HepG2 (cell line): ENCODE measurements around the gene OR2V2. TPM values are rescaled to one million over a fixed set of nuclear protein-coding genes. Genes with fewer than 3 reads are reported as not detected.
A peak's percentile ranks its signal among the peaks of the same experiment; 100 is the strongest.

Experiments used
- ATAC-seq: fragments of 200-7000 bp; cut with Tn5 transposase; 3 replicates; pipeline ENCODE4 v1.9.1; 2020; ENCODE audit warnings: mild to moderate bottlenecking, moderate library complexity
- BruUV-seq: library from RNA; stranded (reverse); fragments of 400-500 nt; replicated peaks from 2 replicates; lab custom pipeline; 2021; lab: Mats Ljungman, UMichigan
- CTCF ChIA-PET: fragments of 300-600 bp; formaldehyde crosslinking; extraction: SDS; loops from one replicate; lab custom pipeline; 2021; ENCODE audit warnings: low total read pairs, inconsistent platforms, low intra/inter-chr PET ratio; lab: Yijun Ruan, JAX
- POLR2A ChIA-PET: fragments of 350-600 bp; sonication (Branson Sonifier 250); formaldehyde crosslinking; loops from one replicate; lab custom pipeline; 2020; ENCODE audit warnings: antibody characterized with exemption, inconsistent platforms; lab: Yijun Ruan, JAX
- DNase-seq: peaks from one replicate; pipeline ENCODE4 v3.0.0-alpha.2; 2015; ENCODE audit warnings: low spot score
- FAIRE-seq: peaks from 3 replicates; lab custom pipeline; 2011; peaks lifted over from hg19 to GRCh38; lab: Jason Lieb, UNC
- H2AFZ ChIP-seq: one replicate; pipeline ENCODE4 v1.6.1; 2011; ENCODE audit warnings: low read length, inconsistent platforms
- H3K27ac ChIP-seq: fragments of 300-600 bp; 3 replicates; pipeline ENCODE4 v1.8.0; 2011; ENCODE audit warnings: mixed run types, mild to moderate bottlenecking, mixed read lengths, low read length, inconsistent platforms; ENCODE audit not compliant: insufficient read depth; ENCODE audit errors: extremely low read length
- H3K27me3 ChIP-seq, 2 experiments: fragments of 200-600 bp in 1 of 2; 2 replicates in 1 of 2; 3 replicates in 1 of 2; pipeline versions ENCODE4 v1.6.0 to v1.8.0; 2011; ENCODE audit warnings: low read length in 2 of 2, mild to moderate bottlenecking in 2 of 2, moderate library complexity in 2 of 2, inconsistent platforms in 1 of 2; ENCODE audit not compliant: insufficient read depth in 2 of 2, control insufficient read depth in 1 of 2
- H3K36me3 ChIP-seq, 2 experiments: fragments of 200-600 bp in 1 of 2; replicated peaks in 1 of 2; 2 replicates in 1 of 2; 3 replicates in 1 of 2; pipeline versions ENCODE4 v1.5.1 to v1.8.0; 2011; ENCODE audit warnings: low read length in 2 of 2, inconsistent platforms in 1 of 2; ENCODE audit not compliant: insufficient read depth in 2 of 2, control insufficient read depth in 1 of 2
- H3K4me1 ChIP-seq: 2 replicates; pipeline ENCODE4 v1.5.1; 2012; ENCODE audit warnings: low read length, inconsistent platforms; ENCODE audit not compliant: insufficient read depth
- H3K4me2 ChIP-seq: 2 replicates; pipeline ENCODE4 v1.6.0; 2011; ENCODE audit warnings: low read depth, low read length, inconsistent platforms
- H3K4me3 ChIP-seq, 3 experiments: fragments of 200-600 bp in 1 of 3; sonication (generic), shearing (Covaris generic) in 1 of 3; replicated peaks in 1 of 3; 2 replicates each; pipeline ENCODE4 v1.5.1; 2011 to 2016; ENCODE audit warnings: low read length in 3 of 3, inconsistent platforms in 2 of 3, low read depth in 2 of 3, mild to moderate bottlenecking in 2 of 3, control low read depth in 1 of 3, mixed read lengths in 1 of 3; ENCODE audit not compliant: insufficient read depth in 1 of 3
- H3K79me2 ChIP-seq: one replicate; pipeline ENCODE4 v1.6.1; 2011; ENCODE audit warnings: low read length, inconsistent platforms; ENCODE audit not compliant: insufficient read depth
- H3K9ac ChIP-seq: 2 replicates; pipeline ENCODE4 v1.6.0; 2011; ENCODE audit warnings: mild to moderate bottlenecking, low read depth, low read length, inconsistent platforms; ENCODE audit not compliant: insufficient read depth
- H3K9me3 ChIP-seq: 2 replicates; pipeline ENCODE4 v1.5.1; 2012; ENCODE audit warnings: mild to moderate bottlenecking, low read length
- H4K20me1 ChIP-seq: 2 replicates; pipeline ENCODE4 v1.6.0; 2011; ENCODE audit warnings: inconsistent platforms, mild to moderate bottlenecking, low read length, moderate library complexity; ENCODE audit not compliant: insufficient read depth
- ATF7-NPFF ChIP-seq: sonication (generic); formaldehyde crosslinking; IDR thresholded peaks from 2 replicates; pipeline ENCODE4 v1.8.1; 2023; ENCODE audit warnings: mild to moderate bottlenecking, low read depth, missing genetic modification reagents, moderate library complexity
- BCL3 ChIP-seq: sonication (generic); formaldehyde crosslinking; IDR thresholded peaks from 2 replicates; pipeline ENCODE4 v1.5.1; 2020; ENCODE audit warnings: mild to moderate bottlenecking, missing genetic modification reagents, moderate library complexity
- CBX2 ChIP-seq, 2 experiments: fragments of 200-600 bp in 1 of 2; sonication (generic); formaldehyde crosslinking in 1 of 2; IDR thresholded peaks; 2 replicates each; pipeline versions ENCODE4 v1.7.0 to v1.8.1; 2018 to 2022; ENCODE audit warnings: low read depth in 2 of 2, low read length in 1 of 2, mild to moderate bottlenecking in 1 of 2, missing genetic modification reagents in 1 of 2
- CEBPB ChIP-seq: IDR thresholded peaks from 2 replicates; pipeline ENCODE4 v1.6.1; 2011; ENCODE audit warnings: low read depth, low read length, improper control_type of control experiment, borderline replicate concordance
- CREBL2 ChIP-seq: sonication (generic); formaldehyde crosslinking; IDR thresholded peaks from 2 replicates; pipeline ENCODE4 v1.8.1; 2023; ENCODE audit warnings: missing genetic modification reagents, mild to moderate bottlenecking, borderline replicate concordance
- HNF4A ChIP-seq: sonication (generic); formaldehyde crosslinking; IDR thresholded peaks from 2 replicates; pipeline ENCODE4 v1.4.0; 2020; ENCODE audit warnings: missing genetic modification reagents
- KLF11 ChIP-seq: IDR thresholded peaks from 2 replicates; pipeline ENCODE4 v1.6.1; 2016; ENCODE audit warnings: missing compliant biosample characterization
- MNT ChIP-seq: fragments of 450-650 bp; IDR thresholded peaks from 2 replicates; pipeline ENCODE4 v1.6.1; 2016
- RBM39 ChIP-seq: fragments of 200-400 bp; formaldehyde crosslinking; IDR thresholded peaks from one replicate; pipeline ENCODE4 v1.6.1; 2018; ENCODE audit warnings: antibody characterized with exemption, mild to moderate bottlenecking, low read depth, low read length; ENCODE audit not compliant: poor library complexity, severe bottlenecking
- TEAD2 ChIP-seq: sonication (generic); formaldehyde crosslinking; IDR thresholded peaks from 2 replicates; pipeline ENCODE4 v1.9.0; 2021; ENCODE audit warnings: missing genetic modification reagents
- TMF1 ChIP-seq: sonication (generic); formaldehyde crosslinking; IDR thresholded peaks from 2 replicates; pipeline ENCODE4 v1.8.1; 2022; ENCODE audit warnings: low read depth, missing genetic modification reagents
- UBTF ChIP-seq: sonication (generic); formaldehyde crosslinking; IDR thresholded peaks from 2 replicates; pipeline ENCODE4 v1.4.0; 2020; ENCODE audit warnings: mild to moderate bottlenecking, missing genetic modification reagents
- ZFP1 ChIP-seq: IDR thresholded peaks from 2 replicates; pipeline ENCODE4 v1.6.1; 2016
- ZFP36L1 ChIP-seq: sonication (generic); formaldehyde crosslinking; IDR thresholded peaks from 2 replicates; pipeline ENCODE4 v1.8.0; 2022; ENCODE audit warnings: mild to moderate bottlenecking, missing genetic modification reagents, moderate library complexity
- ZNF264 ChIP-seq: sonication (generic); formaldehyde crosslinking; IDR thresholded peaks from 2 replicates; pipeline ENCODE4 v1.4.0; 2020; ENCODE audit warnings: missing genetic modification reagents
- ZNF292 ChIP-seq: sonication (generic); formaldehyde crosslinking; IDR thresholded peaks from 2 replicates; pipeline ENCODE4 v1.8.1; 2022; ENCODE audit warnings: mild to moderate bottlenecking, low read depth, missing genetic modification reagents, borderline replicate concordance
- ZNF629 ChIP-seq: sonication (generic); formaldehyde crosslinking; conservative IDR thresholded peaks from 2 replicates; pipeline ENCODE4 v1.5.0; 2020; ENCODE audit warnings: missing genetic modification reagents
- ZNF678 ChIP-seq: sonication (generic); formaldehyde crosslinking; IDR thresholded peaks from 2 replicates; pipeline ENCODE4 v1.4.0; 2020; ENCODE audit warnings: mild to moderate bottlenecking, missing genetic modification reagents
- ZNF775 ChIP-seq: sonication (generic); formaldehyde crosslinking; IDR thresholded peaks from 2 replicates; pipeline ENCODE4 v1.4.0; 2020; ENCODE audit warnings: missing genetic modification reagents, mild to moderate bottlenecking, moderate library complexity, borderline replicate concordance
- WGBS: methylation state at CpG from one replicate; pipeline ENCODE4 v1.1.6; 2017; ENCODE audit warnings: low lambda C conversion rate; 5-methylcytosine and 5-hydroxymethylcytosine counted together
- in situ Hi-C: cut with HindIII; loops from 2 replicates; pipeline ENCODE4 v1.10.0; 2017; ENCODE audit warnings: low pct_unique_long_range_greater_than_20kb; ENCODE audit not compliant: extremely low pct_ligation_motif_present
- intact Hi-C: fragments of 100-400 bp; cut with micrococcal nuclease; formaldehyde crosslinking; loops from one replicate; pipeline ENCODE4 v1.10.0; 2022; ENCODE audit not compliant: unreplicated experiment
- polyA plus RNA-seq, 8 experiments: library from polyadenylated mRNA; depleted of rRNA in 3 of 8; stranded (reverse) in 7 of 8; unstranded in 1 of 8; fragments of >200 nt; fragmentation: Illumina TruSeq in 4 of 8; extraction: Trizol in 4 of 8; gene quantifications; 2 replicates each; pipeline versions ENCODE4 v1.2.1 to v1.2.3, GENCODE V29; 2011 to 2016; ENCODE audit warnings: low read depth in 4 of 8, missing spikeins in 1 of 8, mixed read lengths in 1 of 8; ENCODE audit not compliant: insufficient read depth in 1 of 8
- total RNA-seq, 5 experiments: library from RNA; depleted of rRNA; stranded (reverse); fragments of >200 nt; fragmentation: Illumina TruSeq; extraction: Trizol; gene quantifications; 2 replicates each; pipeline ENCODE4 v1.2.3, GENCODE V29; 2016; ENCODE audit warnings: low read depth in 1 of 5

Gene OR2V2
- total and polyA plus RNA-seq, 2 of the 13 experiments (the other 11 are each of a cell fraction or from before 2014, with no cell fraction given): not detected

- BruUV-seq: no TSS peak
- Histone ChIP-seq H3K9ac (peak overlapping the region; percentile 26; the same call in 1 of the 2 replicates), H3K27ac (no peak overlapping the region), H3K4me3 (peak overlapping the region; percentile 48 to 79 (median 57); a peak in 5 of 6 replicates), H3K36me3 (no peaks in the 10 kb centered on the region), H3K4me2 (peak overlapping the region; percentile 96), H3K4me1 (peaks cover 50% of the 10 kb centered on the region), H3K9me3 (no peaks in the 10 kb centered on the region), H3K27me3 (peaks cover 0 to 12% of the 10 kb centered on the region in 2 experiments; a peak in 1 of 5 replicates), H3K79me2 (no peaks in the 10 kb centered on the region), H2AFZ (peak overlapping the region; percentile 69), H4K20me1 (no peaks in the 10 kb centered on the region)
- DNase-seq (no peak), FAIRE-seq (no peak), ATAC-seq (peak; percentile 73)
- intact Hi-C loops (no loop called here), in situ Hi-C loops (no loop called here)
- ChIA-PET POLR2A (interaction anchor here (1.0 to 1.2 kb wide), 2 partner anchors 14 to 53 kb away, joined by 3 to 4 read pairs; no protein-coding TSS in a partner anchor), CTCF (no interaction called here)
- WGBS: 10% methylated on average over 16 of the region's 33 CpGs
- TF ChIP-seq HNF4A (CRISPR knock-in tag): peak; percentile 33; the same call in 1 of the 2 replicates
- no peak for TF ChIP-seq CREBL2
- no peak for TF ChIP-seq ZNF775 (CRISPR knock-in tag)
- no peak for TF ChIP-seq KLF11 (CRISPR knock-in tag)
- TF ChIP-seq TMF1 (CRISPR knock-in tag): no peak
- no peak for TF ChIP-seq CBX2 (IDR thresholded peaks at IDR 0.05; ENCODE audit: low read depth, low read length)
- 0 out of 2 replicates have a peak, but pooled peaks have one; percentile 61 for TF ChIP-seq CBX2 (CRISPR knock-in tag; IDR thresholded peaks at IDR 0.05; ENCODE audit: low read depth)
- TF ChIP-seq CEBPB: peak; percentile 51; the same call in 1 of the 2 replicates
- TF ChIP-seq UBTF (CRISPR knock-in tag): peak; percentile 32; the same call in 1 of the 2 replicates
- TF ChIP-seq ATF7-NPFF: 0 out of 2 replicates have a peak, but pooled peaks have one; percentile 17
- TF ChIP-seq ZNF629 (CRISPR knock-in tag): peak; percentile 79
- 0 out of 2 replicates have a peak, but pooled peaks have one; percentile 45 for TF ChIP-seq BCL3 (CRISPR knock-in tag)
- 0 out of 2 replicates have a peak, but pooled peaks have one; percentile 38 for TF ChIP-seq ZNF292 (CRISPR knock-in tag)
- TF ChIP-seq TEAD2 (CRISPR knock-in tag): no peak
- TF ChIP-seq ZFP1 (CRISPR knock-in tag): no peak
- no peak for TF ChIP-seq MNT
- TF ChIP-seq ZNF264 (CRISPR knock-in tag): no peak
- TF ChIP-seq ZNF678 (CRISPR knock-in tag): no peak
- no peak for TF ChIP-seq ZFP36L1 (CRISPR knock-in tag)
- peak; percentile 4 for TF ChIP-seq RBM39
These were observed 22.9 kb downstream of the OR2V2 start for GRCh38 chr5:181170237-181170825.
